Pancreas (tissue), 10 donors: ENCODE measurements around the gene NDUFA8. TPM values are rescaled to one million over a fixed set of nuclear protein-coding genes. Genes with fewer than 3 reads are reported as not detected.

Experiments
- ATAC-seq, 4 donors: fragments of 200-7000 bp; cut with Tn5 transposase; one replicate each; pipeline versions ENCODE4 v1.8.0 to v1.9.1; 2020; ENCODE audit warnings: mild to moderate bottlenecking in 4 of 4, moderate library complexity in 4 of 4
- DNase-seq, 6 donors: peaks; one replicate each; pipeline ENCODE4 v3.0.0-alpha.2; 2020
- FAIRE-seq: peaks from 2 replicates; lab custom pipeline; 2012; peaks lifted over from hg19 to GRCh38; lab: Jason Lieb, UNC
- H3K27ac ChIP-seq, 4 donors: fragments of 200-600 bp; sonication (generic); 1 replicate in 3 of 4; 2 replicates in 1 of 4; pipeline versions ENCODE4 v1.5.0 to v1.8.0; 2020
- H3K27me3 ChIP-seq, 4 donors: fragments of 200-600 bp; one replicate each; pipeline ENCODE4 v1.8.0; 2021
- H3K36me3 ChIP-seq, 3 donors: fragments of 200-600 bp; sonication (generic) in 1 of 3; one replicate each; pipeline versions ENCODE4 v1.5.0 to v1.8.0; 2020 to 2021
- H3K4me1 ChIP-seq, 3 donors: fragments of 200-600 bp; one replicate each; pipeline ENCODE4 v1.8.0; 2021
- H3K4me3 ChIP-seq, 4 donors: fragments of 200-600 bp; sonication (generic) in 2 of 4; one replicate each; pipeline versions ENCODE4 v1.5.0 to v1.8.0; 2020 to 2021
- H3K9me3 ChIP-seq, 4 donors: fragments of 200-600 bp; one replicate each; pipeline ENCODE4 v1.8.0; 2021
- WGBS, 2 donors: extraction: QIAGEN DNeasy Blood & Tissue Kit; methylation state at CpG; one replicate each; pipeline ENCODE4 v1.1.7; 2013; 5-methylcytosine and 5-hydroxymethylcytosine counted together
- intact Hi-C, 3 donors: fragments of 100-400 bp; cut with DNase I; formaldehyde crosslinking; loops; one replicate each; pipeline versions ENCODE4 v1.11.1 to v1.14.2; 2022
- polyA plus RNA-seq, 2 donors: library from polyadenylated mRNA; stranded (reverse); fragments of 200-250 nt; gene quantifications; one replicate each; pipeline ENCODE4 v1.2.3, GENCODE V29; 2013
- total RNA-seq, 6 donors: library from RNA; stranded (reverse); fragmentation: NEBNext Ultra II Directional in 4 of 6; extraction: Animal tissue kit (Norgen Biotek cat#: 25700) in 4 of 6; gene quantifications; one replicate each; pipeline versions ENCODE4 v1.2.1 to v1.2.4, GENCODE V29; 2021 to 2023
- TF ChIP-seq, protein P1 (sequence below), 4 donors: fragments of 200-600 bp; sonication (generic) in 3 of 4; IDR thresholded peaks; one replicate each; pipeline versions ENCODE4 v1.5.0 to v1.8.0; 2021; ENCODE audit warnings: antibody characterized with exemption in 4 of 4
- donor health status: healthy with polysubstance abuse.
- donor health status: DM: no; HTN: no; CAD: no; lungs with moderate emphysema.
- donor health status: DM: no; HTN: no; CAD: no.
- donor health status: control.
- donor health status: control.
- donor health status: Bipolar disorder and iron deficiency.
- donor health status: DM: yes; HTN: yes; CAD: no.
- donor health status: DM: no; HTN: no; CAD: no.
- donor health status: DM: no; HTN: no; CAD: no.
- donor health status: DM: yes; HTN: yes; CAD: no.

NDUFA8 gene
- total and polyA plus RNA-seq, 8 donors, result 10.7 to 37.3 (median 16.4) TPM

DNA sequence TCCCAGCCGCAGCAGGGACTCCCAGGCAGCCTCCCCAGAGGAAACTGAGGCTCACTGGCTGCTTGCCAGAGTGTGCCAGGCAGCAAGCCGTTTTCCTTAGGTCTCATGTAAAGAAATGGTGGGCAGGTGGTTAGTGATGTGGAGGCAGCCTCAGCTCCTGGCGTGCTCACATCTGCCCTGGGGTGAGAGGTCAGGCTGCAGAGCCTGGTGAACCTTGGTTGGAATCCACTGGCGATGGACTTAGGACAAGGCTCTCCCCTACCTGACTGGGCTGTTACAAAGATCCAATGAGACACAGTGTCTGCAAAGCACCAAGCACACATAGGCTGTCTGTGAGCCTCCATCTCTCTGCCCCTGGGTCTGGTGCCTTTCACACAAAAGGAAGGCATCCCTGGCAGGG is 38.3 kb upstream of the NDUFA8 start:
- no peak for ATAC-seq
- 46 to 49% methylated on average over 4 of the region's 4 CpGs for WGBS, 2 donors
- no peak for FAIRE-seq

DNA sequence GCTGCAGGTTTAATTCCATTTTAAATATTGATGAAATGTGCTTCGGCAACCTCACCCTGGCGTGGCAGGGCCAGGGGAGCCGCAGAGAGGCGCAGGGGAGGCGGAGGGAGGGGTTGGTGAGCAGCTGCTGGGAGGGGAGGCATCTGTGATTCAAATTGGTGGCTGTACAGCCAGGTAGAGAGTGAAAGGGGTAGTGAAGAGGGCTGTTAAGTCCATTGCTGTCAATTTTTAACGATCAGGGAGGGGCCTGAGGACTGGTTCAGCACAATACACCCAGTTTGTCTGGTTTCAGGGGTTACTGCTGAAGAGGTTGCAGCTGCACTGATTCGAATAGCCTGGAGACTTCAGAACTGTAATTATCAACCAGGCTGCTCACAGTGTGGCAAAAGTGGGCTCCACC is 37.8 kb upstream of the NDUFA8 start:
- no peak for ATAC-seq
- TF ChIP-seq, protein P1, sequence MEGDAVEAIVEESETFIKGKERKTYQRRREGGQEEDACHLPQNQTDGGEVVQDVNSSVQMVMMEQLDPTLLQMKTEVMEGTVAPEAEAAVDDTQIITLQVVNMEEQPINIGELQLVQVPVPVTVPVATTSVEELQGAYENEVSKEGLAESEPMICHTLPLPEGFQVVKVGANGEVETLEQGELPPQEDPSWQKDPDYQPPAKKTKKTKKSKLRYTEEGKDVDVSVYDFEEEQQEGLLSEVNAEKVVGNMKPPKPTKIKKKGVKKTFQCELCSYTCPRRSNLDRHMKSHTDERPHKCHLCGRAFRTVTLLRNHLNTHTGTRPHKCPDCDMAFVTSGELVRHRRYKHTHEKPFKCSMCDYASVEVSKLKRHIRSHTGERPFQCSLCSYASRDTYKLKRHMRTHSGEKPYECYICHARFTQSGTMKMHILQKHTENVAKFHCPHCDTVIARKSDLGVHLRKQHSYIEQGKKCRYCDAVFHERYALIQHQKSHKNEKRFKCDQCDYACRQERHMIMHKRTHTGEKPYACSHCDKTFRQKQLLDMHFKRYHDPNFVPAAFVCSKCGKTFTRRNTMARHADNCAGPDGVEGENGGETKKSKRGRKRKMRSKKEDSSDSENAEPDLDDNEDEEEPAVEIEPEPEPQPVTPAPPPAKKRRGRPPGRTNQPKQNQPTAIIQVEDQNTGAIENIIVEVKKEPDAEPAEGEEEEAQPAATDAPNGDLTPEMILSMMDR (IDR thresholded peaks at IDR 0.05), result no peak

More for the DNA sequence above, 38.3 kb upstream of the NDUFA8 start:
- Histone ChIP-seq H3K9me3 (no peaks in the 10 kb centered on the region), H3K27ac (no peak overlapping the region), H3K27me3 (no peaks in the 10 kb centered on the region), H3K4me3 (no peak overlapping the region), H3K4me1 (no peaks in the 10 kb centered on the region), H3K36me3 (no peaks in the 10 kb centered on the region)
- intact Hi-C loops, result no loop called here
- TF ChIP-seq, protein P1 (IDR thresholded peaks at IDR 0.05), result no peak
- DNase-seq, result no peak

DNA sequence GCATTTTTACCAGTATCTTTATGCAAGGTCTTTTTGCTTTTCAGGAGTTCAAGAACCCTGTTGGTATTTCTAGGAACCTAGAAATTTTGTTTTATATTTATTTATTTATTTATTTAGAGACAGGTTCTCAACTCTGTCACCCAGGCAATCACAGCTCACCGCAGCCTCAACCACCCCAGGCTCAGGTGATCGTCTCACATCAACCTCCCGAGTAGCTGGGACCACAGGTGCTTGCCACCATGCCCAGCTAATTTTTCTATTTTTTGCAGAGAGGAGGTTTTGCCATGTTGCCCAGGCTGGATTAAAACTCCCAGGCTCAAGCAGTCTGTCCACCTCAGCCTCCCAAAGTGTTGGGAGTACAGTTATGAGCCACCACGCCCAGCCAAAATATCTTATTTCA is 36.3 kb upstream of the NDUFA8 start:
- WGBS, 2 donors, result 82 to 94% methylated on average over 4 of the region's 4 CpGs
- intact Hi-C loops, result no loop called here
- Histone ChIP-seq H3K4me1 (no peaks in the 10 kb centered on the region), H3K9me3 (no peaks in the 10 kb centered on the region), H3K27me3 (no peaks in the 10 kb centered on the region), H3K4me3 (no peak overlapping the region), H3K27ac (no peak overlapping the region), H3K36me3 (no peaks in the 10 kb centered on the region)
- no peak for FAIRE-seq
- ATAC-seq, result no peak
- TF ChIP-seq, protein P1 (IDR thresholded peaks at IDR 0.05), result no peak
- no peak for DNase-seq

More for the DNA sequence above, 37.8 kb upstream of the NDUFA8 start:
- Histone ChIP-seq H3K4me1 (no peaks in the 10 kb centered on the region), H3K27ac (no peak overlapping the region), H3K4me3 (no peak overlapping the region), H3K9me3 (no peaks in the 10 kb centered on the region), H3K27me3 (no peaks in the 10 kb centered on the region), H3K36me3 (no peaks in the 10 kb centered on the region)
- FAIRE-seq (no peak), DNase-seq (no peak)
- intact Hi-C loops, result no loop called here
- WGBS, 2 donors, result 27 to 33% methylated on average over 7 of the region's 7 CpGs

DNA sequence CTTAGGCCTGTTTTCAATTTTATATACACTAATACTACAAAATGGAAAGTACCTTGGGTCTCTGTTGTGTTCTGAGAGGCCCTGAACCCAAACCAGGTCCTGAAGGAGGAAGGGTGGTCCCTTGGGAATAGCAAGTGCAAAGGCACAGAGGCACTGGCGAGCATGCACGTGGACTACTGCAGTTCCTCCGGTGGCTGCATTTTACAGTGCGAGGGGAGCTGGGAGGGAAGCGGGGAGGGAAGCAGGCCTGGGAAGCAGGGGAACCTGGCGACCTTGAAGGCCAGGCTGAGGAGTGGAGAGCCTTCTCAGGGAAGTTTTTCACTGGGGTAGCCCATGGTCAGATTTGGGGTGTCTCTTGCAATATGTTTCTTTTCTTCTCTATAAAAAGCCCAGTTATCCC is 34.1 kb upstream of the NDUFA8 start:
- no peak for FAIRE-seq
- Histone ChIP-seq H3K36me3 (no peaks in the 10 kb centered on the region), H3K4me3 (no peak overlapping the region), H3K4me1 (no peaks in the 10 kb centered on the region), H3K9me3 (no peaks in the 10 kb centered on the region), H3K27me3 (no peaks in the 10 kb centered on the region), H3K27ac (no peak overlapping the region)
- TF ChIP-seq, protein P1 (IDR thresholded peaks at IDR 0.05), result no peak
- intact Hi-C loops, result no loop called here
- DNase-seq, result no peak
- ATAC-seq, result no peak
- WGBS, 2 donors, result 78 to 82% methylated on average over 6 of the region's 6 CpGs

DNA sequence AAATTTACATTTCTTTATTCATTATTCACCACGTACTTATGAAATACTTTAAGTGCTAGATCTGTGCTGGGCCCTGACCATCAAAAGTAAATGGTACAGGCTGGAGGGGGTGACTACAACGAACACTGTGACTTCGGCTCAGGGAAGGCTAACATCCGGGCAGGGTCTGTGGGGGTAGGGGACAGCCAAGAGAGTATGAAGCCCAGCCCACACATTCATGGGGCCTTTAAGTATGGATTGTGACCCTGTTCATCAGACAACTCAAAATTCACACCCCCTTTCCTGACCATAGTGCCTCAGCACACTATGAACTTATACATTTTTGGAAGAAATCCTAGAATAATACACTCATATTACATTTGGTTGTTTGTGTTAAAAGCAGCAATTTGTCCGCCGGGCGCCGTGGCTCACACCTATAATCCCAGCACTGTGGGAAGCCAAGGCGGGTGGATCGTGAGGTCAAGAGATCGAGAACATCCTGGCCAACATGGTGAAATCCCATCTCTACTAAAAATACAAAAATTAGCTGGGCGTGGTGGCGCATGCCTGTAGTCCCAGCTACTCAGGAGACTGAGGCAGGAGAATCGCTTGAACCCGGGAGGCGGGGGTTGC is 33.4 kb upstream of the NDUFA8 start:
- no peak for ATAC-seq
- FAIRE-seq, result no peak
- Histone ChIP-seq H3K36me3 (no peaks in the 10 kb centered on the region), H3K4me1 (no peaks in the 10 kb centered on the region), H3K4me3 (no peak overlapping the region), H3K9me3 (no peaks in the 10 kb centered on the region), H3K27ac (no peak overlapping the region), H3K27me3 (no peaks in the 10 kb centered on the region)
- WGBS, 2 donors, result 81 to 84% methylated on average over 16 of the region's 16 CpGs
- DNase-seq, result no peak
- intact Hi-C loops, result no loop called here
- TF ChIP-seq, protein P1 (IDR thresholded peaks at IDR 0.05), result no peak
